Keratinocyte (primary cell): ENCODE measurements around the gene ZNF26. TPM values are rescaled to one million over a fixed set of nuclear protein-coding genes. Genes with fewer than 3 reads are reported as not detected.

Experiments
- DNase-seq: peaks from one replicate; pipeline ENCODE4 v3.0.0-alpha.2; 2011; ENCODE audit warnings: low read depth, missing footprints, low spot score
- FAIRE-seq: peaks from 2 replicates; lab custom pipeline; 2011; peaks lifted over from hg19 to GRCh38; lab: Jason Lieb, UNC
- H2AFZ ChIP-seq: 2 replicates; pipeline ENCODE4 v1.6.0; 2012; ENCODE audit warnings: low read length, control low read depth, inconsistent platforms; ENCODE audit not compliant: control insufficient read depth
- H3K27ac ChIP-seq: 2 replicates; pipeline ENCODE4 v1.5.1; 2011; ENCODE audit warnings: low read length; ENCODE audit not compliant: control insufficient read depth, insufficient read depth
- H3K27me3 ChIP-seq: 3 replicates; pipeline ENCODE4 v1.6.0; 2011; ENCODE audit warnings: low read length; ENCODE audit not compliant: control insufficient read depth, insufficient read depth; ENCODE audit errors: extremely low read depth
- H3K36me3 ChIP-seq, 2 experiments: 2 replicates in 1 of 2; 3 replicates in 1 of 2; pipeline ENCODE4 v1.5.1; 2011; ENCODE audit warnings: low read length in 2 of 2, mild to moderate bottlenecking in 1 of 2; ENCODE audit not compliant: control insufficient read depth in 2 of 2, insufficient read depth in 2 of 2; ENCODE audit errors: extremely low read depth in 1 of 2
- H3K4me1 ChIP-seq: 3 replicates; pipeline ENCODE4 v1.5.1; 2011; ENCODE audit warnings: low read length; ENCODE audit not compliant: control insufficient read depth, insufficient read depth; ENCODE audit errors: extremely low read depth
- H3K4me2 ChIP-seq: 3 replicates; pipeline ENCODE4 v1.6.0; 2011; ENCODE audit warnings: low read depth, low read length; ENCODE audit not compliant: control insufficient read depth, insufficient read depth; ENCODE audit errors: extremely low read depth
- H3K4me3 ChIP-seq, 3 experiments: fragments of 200-600 bp in 1 of 3; sonication (generic) in 1 of 3; 2 replicates in 2 of 3; 3 replicates in 1 of 3; pipeline ENCODE4 v1.5.1; 2011 to 2016; ENCODE audit warnings: low read length in 3 of 3, mild to moderate bottlenecking in 3 of 3, control low read depth in 2 of 3, inconsistent platforms in 1 of 3, low read depth in 1 of 3, mixed read lengths in 1 of 3, mixed run types in 1 of 3, moderate library complexity in 1 of 3; ENCODE audit not compliant: control insufficient read depth in 2 of 3, insufficient read depth in 2 of 3; ENCODE audit errors: extremely low read depth in 1 of 3
- H3K79me2 ChIP-seq: 2 replicates; pipeline ENCODE4 v1.6.0; 2012; ENCODE audit warnings: low read length; ENCODE audit not compliant: control insufficient read depth, insufficient read depth
- H3K9ac ChIP-seq: 3 replicates; pipeline ENCODE4 v1.6.0; 2011; ENCODE audit warnings: low read length; ENCODE audit not compliant: control insufficient read depth, insufficient read depth; ENCODE audit errors: extremely low read depth
- H3K9me1 ChIP-seq: 3 replicates; pipeline ENCODE4 v1.6.0; 2011; ENCODE audit warnings: low read length; ENCODE audit not compliant: control insufficient read depth, insufficient read depth; ENCODE audit errors: extremely low read depth
- H3K9me3 ChIP-seq: 2 replicates; pipeline ENCODE4 v1.5.1; 2012; ENCODE audit warnings: low read depth, low read length; ENCODE audit not compliant: control insufficient read depth
- H4K20me1 ChIP-seq: 3 replicates; pipeline ENCODE4 v1.6.0; 2011; ENCODE audit warnings: low read length; ENCODE audit not compliant: control insufficient read depth, insufficient read depth; ENCODE audit errors: extremely low read depth
- EZH2 ChIP-seq: IDR thresholded peaks from one replicate; pipeline ENCODE4 v1.6.1; 2012; ENCODE audit warnings: inconsistent platforms, mild to moderate bottlenecking, low read length, moderate library complexity
- dilution Hi-C: fragments of 300-500 bp; cut with MboI; formaldehyde crosslinking; loops from one replicate; pipeline ENCODE4 v1.7.0; 2020; ENCODE audit warnings: low sequenced_read_pairs; ENCODE audit not compliant: extremely low pct_ligation_motif_present
- polyA plus RNA-seq, 5 experiments: library from polyadenylated mRNA; depleted of rRNA in 3 of 5; stranded (reverse) in 3 of 5; stranded (forward) in 1 of 5; unstranded in 1 of 5; fragments of >200 nt; gene quantifications; 1 replicate in 1 of 5; 2 replicates in 3 of 5; 3 replicates in 1 of 5; pipeline versions ENCODE4 v1.2.1 to v1.2.3, GENCODE V29; 2011 to 2012; ENCODE audit warnings: missing spikeins in 2 of 5, low read depth in 1 of 5, low replicate concordance in 1 of 5
- TF ChIP-seq, protein P1 (sequence below), 3 experiments: IDR thresholded peaks in 1 of 3; conservative IDR thresholded peaks in 1 of 3; optimal IDR thresholded peaks in 1 of 3; 2 replicates in 2 of 3; 3 replicates in 1 of 3; pipeline versions ENCODE3 to v1.5.1; 2011; ENCODE audit warnings: low read length in 3 of 3, mild to moderate bottlenecking in 3 of 3, moderate library complexity in 2 of 3, control low read depth in 1 of 3, inconsistent platforms in 1 of 3; ENCODE audit not compliant: insufficient read depth in 2 of 3; ENCODE audit errors: extremely low read depth in 1 of 3

ZNF26 gene
- polyA plus RNA-seq, 1 donor (not counting 4 experiments of a cell fraction or from before 2014, with no cell fraction given) = 4.5 TPM

DNA sequence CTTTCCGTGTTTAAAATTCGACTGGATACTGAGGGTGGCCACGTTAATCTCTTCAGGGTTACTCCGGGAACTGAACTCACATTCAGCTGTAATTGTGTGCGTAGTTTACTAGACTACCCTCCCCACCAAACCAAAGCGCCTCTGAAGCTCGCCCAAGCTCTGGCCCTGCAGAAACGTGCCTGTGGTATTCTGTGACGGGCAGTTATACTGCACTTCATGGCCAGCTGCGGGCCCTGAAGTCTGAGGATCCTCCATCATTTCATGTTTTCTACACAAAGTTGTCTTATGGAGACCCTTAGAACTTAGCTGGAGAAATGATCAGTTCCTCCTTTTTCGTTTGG is 688 bp downstream of the ZNF26 start:
- Histone ChIP-seq H3K27ac (peak overlapping the region; percentile 81), H3K27me3 (no peaks in the 10 kb centered on the region), H3K79me2 (peaks cover 55% of the 10 kb centered on the region), H3K36me3 (peaks cover 2 to 5% of the 10 kb centered on the region in 2 experiments), H3K9ac (peak overlapping the region; percentile 88), H2AFZ (peak overlapping the region; percentile 98), H3K4me3 (peak overlapping the region; percentile 77 to 98 (median 89)), H3K9me3 (peaks cover 2% of the 10 kb centered on the region), H4K20me1 (no peaks in the 10 kb centered on the region), H3K9me1 (no peaks in the 10 kb centered on the region), H3K4me2 (peak overlapping the region; percentile 95), H3K4me1 (peaks cover 10% of the 10 kb centered on the region)
- FAIRE-seq = no peak
- no peak for DNase-seq
- TF ChIP-seq, protein P1, sequence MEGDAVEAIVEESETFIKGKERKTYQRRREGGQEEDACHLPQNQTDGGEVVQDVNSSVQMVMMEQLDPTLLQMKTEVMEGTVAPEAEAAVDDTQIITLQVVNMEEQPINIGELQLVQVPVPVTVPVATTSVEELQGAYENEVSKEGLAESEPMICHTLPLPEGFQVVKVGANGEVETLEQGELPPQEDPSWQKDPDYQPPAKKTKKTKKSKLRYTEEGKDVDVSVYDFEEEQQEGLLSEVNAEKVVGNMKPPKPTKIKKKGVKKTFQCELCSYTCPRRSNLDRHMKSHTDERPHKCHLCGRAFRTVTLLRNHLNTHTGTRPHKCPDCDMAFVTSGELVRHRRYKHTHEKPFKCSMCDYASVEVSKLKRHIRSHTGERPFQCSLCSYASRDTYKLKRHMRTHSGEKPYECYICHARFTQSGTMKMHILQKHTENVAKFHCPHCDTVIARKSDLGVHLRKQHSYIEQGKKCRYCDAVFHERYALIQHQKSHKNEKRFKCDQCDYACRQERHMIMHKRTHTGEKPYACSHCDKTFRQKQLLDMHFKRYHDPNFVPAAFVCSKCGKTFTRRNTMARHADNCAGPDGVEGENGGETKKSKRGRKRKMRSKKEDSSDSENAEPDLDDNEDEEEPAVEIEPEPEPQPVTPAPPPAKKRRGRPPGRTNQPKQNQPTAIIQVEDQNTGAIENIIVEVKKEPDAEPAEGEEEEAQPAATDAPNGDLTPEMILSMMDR (optimal IDR thresholded peaks at IDR 0.05 in 1 of 3, IDR thresholded peaks at IDR 0.05 in 1 of 3, conservative IDR thresholded peaks at IDR 0.05 in 1 of 3; ENCODE audit: extremely low read depth in 1 of 3, insufficient read depth in 2 of 3, low read length in 3 of 3) = no peak
- no peak for TF ChIP-seq EZH2
- dilution Hi-C loops = no loop called here

DNA sequence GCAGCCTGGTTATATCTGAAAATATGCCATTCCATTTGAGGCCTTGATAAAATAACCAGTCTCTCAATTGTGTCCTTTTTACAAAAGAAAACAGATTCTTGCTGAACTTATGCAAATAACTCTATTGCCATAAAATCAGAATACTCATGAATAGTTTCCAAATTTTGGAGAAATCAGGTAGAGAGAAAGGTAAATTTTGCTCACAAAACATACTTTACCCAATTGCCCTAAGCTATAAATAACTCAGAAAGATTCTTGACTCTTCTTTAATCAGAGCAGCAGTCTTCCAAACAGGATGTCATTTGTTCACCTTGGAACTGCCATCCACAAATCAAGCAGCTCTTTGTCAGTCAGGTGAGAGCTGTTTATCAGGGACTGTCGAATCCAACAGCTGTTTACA is 12.6 kb downstream of the ZNF26 start:
- DNase-seq (no peak), FAIRE-seq (no peak)
- no peaks in the 10 kb centered on the region for H4K20me1 ChIP-seq
- peaks cover 13% of the 10 kb centered on the region for H3K9me3 ChIP-seq
- no peak overlapping the region for H3K27ac ChIP-seq
- H2AFZ ChIP-seq = no peak overlapping the region
- TF ChIP-seq, protein P1 (optimal IDR thresholded peaks at IDR 0.05 in 1 of 3, IDR thresholded peaks at IDR 0.05 in 1 of 3, conservative IDR thresholded peaks at IDR 0.05 in 1 of 3; ENCODE audit: extremely low read depth in 1 of 3, insufficient read depth in 2 of 3, low read length in 3 of 3) = no peak
- TF ChIP-seq EZH2 = no peak
- H3K9me1 ChIP-seq = no peaks in the 10 kb centered on the region
- H3K4me3 ChIP-seq = no peak overlapping the region
- no peak overlapping the region for H3K9ac ChIP-seq
- no peak overlapping the region for H3K4me2 ChIP-seq
- H3K27me3 ChIP-seq = no peaks in the 10 kb centered on the region
- dilution Hi-C loops = no loop called here
- H3K36me3 ChIP-seq = peaks cover 0 to 3% of the 10 kb centered on the region in 2 experiments
- peaks cover 52% of the 10 kb centered on the region for H3K79me2 ChIP-seq
- H3K4me1 ChIP-seq = no peaks in the 10 kb centered on the region
